Astrocyte of the spinal cord (primary cell): Measurements from ENCODE around the gene CST4.
"Not testable (repeated sequence)": the region's sequence is repeated elsewhere in the genome, so short reads cannot be mapped to it uniquely, and the experiment has no call there.

Source experiments
- DNase-seq: peaks from one replicate; pipeline ENCODE4 v3.0.0; 2011; ENCODE audit warnings: low read depth, low spot score
- H3K4me3 ChIP-seq: 2 replicates; pipeline ENCODE4 v1.5.1; 2011; ENCODE audit warnings: low read depth, mild to moderate bottlenecking, low read length, moderate library complexity
- CTCF ChIP-seq: IDR thresholded peaks from 2 replicates; pipeline ENCODE4 v1.5.1; 2012; ENCODE audit warnings: low read depth, mild to moderate bottlenecking, low read length, inconsistent platforms
- in situ Hi-C: cut with HindIII; loops from 2 replicates; pipeline ENCODE4 v1.10.0; 2017; ENCODE audit warnings: low sequenced_read_pairs

CST4 gene

GRCh38 chr20:23710771-23711170 is 21.9 kb upstream of the CST4 start:
- DNase-seq = no peak
- in situ Hi-C loops = no loop called here

DNA sequence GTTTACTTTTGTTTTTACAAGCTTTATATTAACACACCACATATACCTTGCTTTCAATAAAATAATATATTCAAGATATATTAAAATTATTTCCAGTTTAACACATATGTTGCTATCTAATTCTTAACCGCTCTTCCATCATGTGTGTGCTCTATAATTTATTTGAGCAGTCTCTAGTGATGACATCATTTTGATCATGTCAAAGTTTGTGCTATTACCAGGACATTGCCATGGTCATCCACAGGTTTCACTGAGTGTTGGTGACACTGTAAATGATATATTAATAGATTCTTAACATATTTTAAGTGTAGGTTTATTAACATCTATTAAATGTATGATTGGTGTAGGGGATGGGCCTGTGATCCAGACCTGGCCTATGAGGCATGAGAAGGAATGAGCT is 17.1 kb upstream of the CST4 start:
- no peak overlapping the region for H3K4me3 ChIP-seq
- in situ Hi-C loops = no loop called here
- TF ChIP-seq CTCF = no peak
- no peak for DNase-seq

More at GRCh38 chr20:23710771-23711170, 21.9 kb upstream of the CST4 start:
- TF ChIP-seq CTCF = no peak
- no peak overlapping the region for H3K4me3 ChIP-seq

DNA sequence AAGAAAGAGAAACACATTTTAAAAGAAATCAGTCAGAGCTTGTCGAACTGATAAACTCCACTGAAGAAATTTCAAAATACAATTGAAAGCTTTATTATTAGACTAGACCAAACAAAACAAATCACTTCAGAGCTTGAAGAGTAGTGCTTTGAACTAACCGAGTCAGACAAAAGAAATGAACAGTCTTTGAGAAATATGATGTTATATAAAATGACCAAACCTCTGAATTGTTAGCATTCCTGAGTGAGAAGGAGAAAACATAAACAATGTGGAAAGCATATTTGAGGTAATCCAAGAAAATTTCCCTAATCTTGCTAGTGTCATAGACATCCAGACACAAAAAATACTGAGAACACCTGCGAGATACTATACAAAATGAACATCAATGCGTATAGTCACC is 13.2 kb upstream of the CST4 start:
- in situ Hi-C loops = no loop called here
- no peak overlapping the region for H3K4me3 ChIP-seq
- TF ChIP-seq CTCF = no peak
- DNase-seq = no peak

DNA sequence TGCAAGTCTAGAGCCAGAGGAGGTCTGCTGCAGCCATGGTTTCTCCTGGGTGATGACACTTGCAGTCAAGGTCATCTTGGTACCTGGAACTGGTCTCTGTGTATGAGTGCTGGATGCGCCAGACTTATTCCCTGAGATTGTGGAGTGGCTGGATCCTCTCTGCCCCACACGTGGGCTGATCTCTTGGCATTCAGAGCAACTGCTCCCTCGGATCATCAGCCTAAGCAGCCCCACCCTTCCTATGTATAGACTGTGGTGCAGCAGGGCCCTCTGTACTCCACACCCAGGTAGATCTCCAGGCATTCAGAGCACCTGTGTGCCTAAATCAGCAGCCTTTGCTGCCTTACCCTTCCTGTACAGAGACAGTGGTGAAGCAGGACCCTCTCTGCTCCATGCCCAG is 12.1 kb upstream of the CST4 start:
- in situ Hi-C loops = no loop called here
- no peak for DNase-seq
- H3K4me3 ChIP-seq = no peak overlapping the region
- TF ChIP-seq CTCF = no peak

- in situ Hi-C loops = no loop called here
- H3K4me3 ChIP-seq = no peak overlapping the region
- no peak for DNase-seq
- TF ChIP-seq CTCF = no peak
These were observed 9.1 kb upstream of the CST4 start for GRCh38 chr20:23697947-23698346.

DNA sequence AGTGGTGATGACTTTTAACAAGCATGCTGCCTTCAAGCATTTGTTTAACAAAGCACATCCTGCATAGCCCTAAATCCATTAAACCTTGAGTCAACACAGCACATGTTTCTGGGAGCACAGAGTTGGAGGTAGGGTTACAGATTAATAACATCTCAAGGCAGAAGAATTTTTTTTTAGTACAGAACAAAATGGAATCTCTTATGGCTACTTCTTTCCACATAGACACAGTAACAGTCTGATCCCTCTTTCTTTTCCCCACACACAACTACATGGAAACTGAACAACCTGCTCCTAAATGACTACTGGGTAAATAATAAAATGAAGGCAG is 6.2 kb upstream of the CST4 start:
- H3K4me3 ChIP-seq, DNase-seq, in situ Hi-C loops: not testable (repeated sequence)

DNA sequence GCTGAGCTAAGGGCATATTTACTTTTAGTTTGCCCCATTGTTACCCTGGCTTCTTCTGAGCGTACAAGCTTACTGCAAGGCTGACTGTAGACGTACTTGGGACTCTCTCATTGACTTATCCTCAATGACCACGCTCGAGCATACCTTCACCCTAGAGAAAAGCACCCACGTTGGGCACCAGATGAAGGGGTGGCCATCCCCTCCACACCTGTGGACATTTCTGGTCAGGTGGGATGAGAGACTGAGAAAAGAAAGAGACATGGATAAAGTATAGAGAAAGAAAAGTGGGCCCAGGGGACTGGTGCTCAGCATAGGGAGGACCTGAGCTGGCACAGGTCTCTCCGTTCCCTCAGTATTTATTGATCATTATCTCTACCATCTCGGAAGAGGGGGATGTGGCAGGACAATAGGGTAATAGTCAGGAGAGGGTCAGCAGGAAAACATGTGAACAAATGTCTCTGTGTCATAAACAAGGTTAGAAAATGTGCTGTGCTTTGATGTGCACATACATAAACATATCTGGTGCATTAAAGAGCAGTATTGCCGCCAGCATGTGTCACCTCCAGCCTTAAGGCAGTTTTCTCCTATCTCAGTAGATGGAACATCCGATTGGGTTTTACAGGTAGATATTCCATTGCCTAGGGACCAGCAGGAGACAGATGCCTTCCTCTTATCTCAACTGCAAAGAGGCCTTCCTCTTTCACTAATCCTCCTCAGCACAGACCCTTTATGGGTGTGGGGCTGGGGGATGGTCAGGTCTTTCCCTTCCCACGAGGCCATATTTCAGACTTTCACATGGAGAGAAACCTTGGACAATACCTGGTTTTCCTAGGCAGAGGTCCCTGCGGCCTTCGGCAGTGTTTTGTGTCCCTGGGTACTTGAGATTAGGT is 5.6 kb upstream of the CST4 start:
- H3K4me3 ChIP-seq, DNase-seq, in situ Hi-C loops: not testable (repeated sequence)

- H3K4me3 ChIP-seq, in situ Hi-C loops: not testable (repeated sequence)
- DNase-seq = peak; percentile 36
These were observed 4.1 kb upstream of the CST4 start for GRCh38 chr20:23692725-23693619.
